HepG2 (cell line): Measurements from ENCODE around the gene CTNNA1. TPM values are rescaled to one million over a fixed set of nuclear protein-coding genes. Genes with fewer than 3 reads are reported as not detected.

Experiments used
- ATAC-seq: fragments of 200-7000 bp; cut with Tn5 transposase; 3 replicates; pipeline ENCODE4 v1.9.1; 2020; ENCODE audit warnings: mild to moderate bottlenecking, moderate library complexity
- BruUV-seq: library from RNA; stranded (reverse); fragments of 400-500 nt; replicated peaks from 2 replicates; lab custom pipeline; 2021; lab: Mats Ljungman, UMichigan
- CTCF ChIA-PET: fragments of 300-600 bp; formaldehyde crosslinking; extraction: SDS; loops from one replicate; lab custom pipeline; 2021; ENCODE audit warnings: low total read pairs, inconsistent platforms, low intra/inter-chr PET ratio; lab: Yijun Ruan, JAX
- POLR2A ChIA-PET: fragments of 350-600 bp; sonication (Branson Sonifier 250); formaldehyde crosslinking; loops from one replicate; lab custom pipeline; 2020; ENCODE audit warnings: antibody characterized with exemption, inconsistent platforms; lab: Yijun Ruan, JAX
- DNase-seq: peaks from one replicate; pipeline ENCODE4 v3.0.0-alpha.2; 2015; ENCODE audit warnings: low spot score
- FAIRE-seq: peaks from 3 replicates; lab custom pipeline; 2011; peaks lifted over from hg19 to GRCh38; lab: Jason Lieb, UNC
- H2AFZ ChIP-seq: one replicate; pipeline ENCODE4 v1.6.1; 2011; ENCODE audit warnings: low read length, inconsistent platforms
- H3K27ac ChIP-seq: fragments of 300-600 bp; 3 replicates; pipeline ENCODE4 v1.8.0; 2011; ENCODE audit warnings: mixed run types, mild to moderate bottlenecking, mixed read lengths, low read length, inconsistent platforms; ENCODE audit not compliant: insufficient read depth; ENCODE audit errors: extremely low read length
- H3K27me3 ChIP-seq, 2 experiments: fragments of 200-600 bp in 1 of 2; 2 replicates in 1 of 2; 3 replicates in 1 of 2; pipeline versions ENCODE4 v1.6.0 to v1.8.0; 2011; ENCODE audit warnings: low read length in 2 of 2, mild to moderate bottlenecking in 2 of 2, moderate library complexity in 2 of 2, inconsistent platforms in 1 of 2; ENCODE audit not compliant: insufficient read depth in 2 of 2, control insufficient read depth in 1 of 2
- H3K36me3 ChIP-seq, 2 experiments: fragments of 200-600 bp in 1 of 2; replicated peaks in 1 of 2; 2 replicates in 1 of 2; 3 replicates in 1 of 2; pipeline versions ENCODE4 v1.5.1 to v1.8.0; 2011; ENCODE audit warnings: low read length in 2 of 2, inconsistent platforms in 1 of 2; ENCODE audit not compliant: insufficient read depth in 2 of 2, control insufficient read depth in 1 of 2
- H3K4me1 ChIP-seq: 2 replicates; pipeline ENCODE4 v1.5.1; 2012; ENCODE audit warnings: low read length, inconsistent platforms; ENCODE audit not compliant: insufficient read depth
- H3K4me2 ChIP-seq: 2 replicates; pipeline ENCODE4 v1.6.0; 2011; ENCODE audit warnings: low read depth, low read length, inconsistent platforms
- H3K4me3 ChIP-seq, 3 experiments: fragments of 200-600 bp in 1 of 3; sonication (generic), shearing (Covaris generic) in 1 of 3; replicated peaks in 1 of 3; 2 replicates each; pipeline ENCODE4 v1.5.1; 2011 to 2016; ENCODE audit warnings: low read length in 3 of 3, inconsistent platforms in 2 of 3, low read depth in 2 of 3, mild to moderate bottlenecking in 2 of 3, control low read depth in 1 of 3, mixed read lengths in 1 of 3; ENCODE audit not compliant: insufficient read depth in 1 of 3
- H3K79me2 ChIP-seq: one replicate; pipeline ENCODE4 v1.6.1; 2011; ENCODE audit warnings: low read length, inconsistent platforms; ENCODE audit not compliant: insufficient read depth
- H3K9ac ChIP-seq: 2 replicates; pipeline ENCODE4 v1.6.0; 2011; ENCODE audit warnings: mild to moderate bottlenecking, low read depth, low read length, inconsistent platforms; ENCODE audit not compliant: insufficient read depth
- H3K9me3 ChIP-seq: 2 replicates; pipeline ENCODE4 v1.5.1; 2012; ENCODE audit warnings: mild to moderate bottlenecking, low read length
- H4K20me1 ChIP-seq: 2 replicates; pipeline ENCODE4 v1.6.0; 2011; ENCODE audit warnings: inconsistent platforms, mild to moderate bottlenecking, low read length, moderate library complexity; ENCODE audit not compliant: insufficient read depth
- ATM ChIP-seq: fragments of 450-650 bp; IDR thresholded peaks from 2 replicates; pipeline ENCODE4 v1.7.1; 2017; ENCODE audit warnings: mild to moderate bottlenecking, borderline replicate concordance
- CBX1 ChIP-seq: IDR thresholded peaks from one replicate; pipeline ENCODE4 v1.6.1; 2016; ENCODE audit warnings: antibody characterized with exemption, low read depth
- EEA1 ChIP-seq: sonication (generic); formaldehyde crosslinking; IDR thresholded peaks from 2 replicates; pipeline ENCODE4 v1.5.1; 2020; ENCODE audit warnings: mild to moderate bottlenecking, missing genetic modification reagents, borderline replicate concordance
- HNF4A ChIP-seq: sonication (generic); formaldehyde crosslinking; IDR thresholded peaks from 2 replicates; pipeline ENCODE4 v1.4.0; 2020; ENCODE audit warnings: missing genetic modification reagents
- MBNL3 ChIP-seq: fragments of 250-450 bp; sonication (Bioruptor Pico); conservative IDR thresholded peaks from 2 replicates; pipeline ENCODE4 v1.8.0; 2022; ENCODE audit warnings: mild to moderate bottlenecking, inconsistent platforms
- SMYD3 ChIP-seq: sonication (generic); formaldehyde crosslinking; IDR thresholded peaks from 2 replicates; pipeline ENCODE4 v1.8.1; 2023; ENCODE audit warnings: mild to moderate bottlenecking, missing genetic modification reagents
- SP5 ChIP-seq: IDR thresholded peaks from 2 replicates; pipeline ENCODE4 v1.6.1; 2016; ENCODE audit warnings: low read depth, borderline replicate concordance
- TARDBP ChIP-seq: sonication (generic); formaldehyde crosslinking; IDR thresholded peaks from 2 replicates; pipeline ENCODE4 v1.8.0; 2022; ENCODE audit warnings: mild to moderate bottlenecking, missing genetic modification reagents
- TIGD3 ChIP-seq: sonication (generic); formaldehyde crosslinking; IDR thresholded peaks from 2 replicates; pipeline ENCODE4 v1.5.1; 2020; ENCODE audit warnings: mild to moderate bottlenecking, missing genetic modification reagents, borderline replicate concordance
- ZNF431 ChIP-seq: sonication (generic); formaldehyde crosslinking; IDR thresholded peaks from 2 replicates; pipeline ENCODE4 v1.9.0; 2022; ENCODE audit warnings: missing genetic modification reagents, low read depth, mild to moderate bottlenecking, borderline replicate concordance
- ZNF543 ChIP-seq: sonication (generic); formaldehyde crosslinking; IDR thresholded peaks from 2 replicates; pipeline ENCODE4 v1.4.0; 2020; ENCODE audit warnings: mild to moderate bottlenecking, missing genetic modification reagents
- ZNF598 ChIP-seq: sonication (generic); formaldehyde crosslinking; IDR thresholded peaks from 2 replicates; pipeline ENCODE4 v1.5.1; 2020; ENCODE audit warnings: mild to moderate bottlenecking, missing genetic modification reagents, borderline replicate concordance
- WGBS: methylation state at CpG from one replicate; pipeline ENCODE4 v1.1.6; 2017; ENCODE audit warnings: low lambda C conversion rate; 5-methylcytosine and 5-hydroxymethylcytosine counted together
- in situ Hi-C: cut with HindIII; loops from 2 replicates; pipeline ENCODE4 v1.10.0; 2017; ENCODE audit warnings: low pct_unique_long_range_greater_than_20kb; ENCODE audit not compliant: extremely low pct_ligation_motif_present
- intact Hi-C: fragments of 100-400 bp; cut with micrococcal nuclease; formaldehyde crosslinking; loops from one replicate; pipeline ENCODE4 v1.10.0; 2022; ENCODE audit not compliant: unreplicated experiment
- polyA plus RNA-seq, 8 experiments: library from polyadenylated mRNA; depleted of rRNA in 3 of 8; stranded (reverse) in 7 of 8; unstranded in 1 of 8; fragments of >200 nt; fragmentation: Illumina TruSeq in 4 of 8; extraction: Trizol in 4 of 8; gene quantifications; 2 replicates each; pipeline versions ENCODE4 v1.2.1 to v1.2.3, GENCODE V29; 2011 to 2016; ENCODE audit warnings: low read depth in 4 of 8, missing spikeins in 1 of 8, mixed read lengths in 1 of 8; ENCODE audit not compliant: insufficient read depth in 1 of 8
- total RNA-seq, 5 experiments: library from RNA; depleted of rRNA; stranded (reverse); fragments of >200 nt; fragmentation: Illumina TruSeq; extraction: Trizol; gene quantifications; 2 replicates each; pipeline ENCODE4 v1.2.3, GENCODE V29; 2016; ENCODE audit warnings: low read depth in 1 of 5
- TF ChIP-seq, protein P1 (sequence below): IDR thresholded peaks from 2 replicates; pipeline ENCODE4 v1.6.1; 2016
- TF ChIP-seq, protein P2 (sequence below): IDR thresholded peaks from 2 replicates; pipeline ENCODE4 v1.6.1; 2012; ENCODE audit warnings: low read depth, low read length, improper control_type of control experiment

CTNNA1 gene
- total and polyA plus RNA-seq, 2 of the 13 experiments (the other 11 are each of a cell fraction or from before 2014, with no cell fraction given), result 66.8 to 162 TPM

DNA sequence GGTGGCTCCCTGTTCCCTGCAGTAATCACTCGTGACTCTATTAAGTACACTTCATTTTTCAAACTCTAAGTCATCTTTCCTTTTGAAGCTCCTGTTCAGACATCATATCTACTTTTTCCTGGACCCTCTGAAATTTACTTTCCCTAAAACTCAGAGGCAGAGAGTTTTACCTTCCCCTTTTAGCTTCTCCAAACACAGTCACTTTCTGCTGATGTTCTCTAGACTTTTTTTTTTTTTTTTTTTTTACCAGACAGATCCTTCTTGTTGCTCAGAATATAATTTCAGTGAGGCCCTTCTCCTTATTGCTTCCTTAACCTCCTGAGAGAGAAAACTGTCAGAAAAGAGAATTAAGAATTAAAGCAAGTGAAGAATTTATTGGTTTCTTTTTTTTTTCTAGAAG lies 208.5 kb downstream of the CTNNA1 start:
- Histone ChIP-seq H3K79me2 (no peaks in the 10 kb centered on the region), H3K9ac (no peak overlapping the region), H3K27ac (no peak overlapping the region), H3K4me1 (peaks cover 39% of the 10 kb centered on the region), H3K36me3 (no peaks in the 10 kb centered on the region), H3K4me2 (no peak overlapping the region), H4K20me1 (no peaks in the 10 kb centered on the region), H3K4me3 (no peak overlapping the region), H3K9me3 (no peaks in the 10 kb centered on the region), H3K27me3 (no peaks in the 10 kb centered on the region), H2AFZ (no peak overlapping the region)
- FAIRE-seq (no peak), ATAC-seq (no peak), DNase-seq (no peak)
- ChIA-PET POLR2A (no interaction called here), CTCF (no interaction called here)
- TF ChIP-seq SP5 (no peak), ZNF598 (CRISPR knock-in tag) (no peak), ZNF543 (CRISPR knock-in tag) (no peak)
- no TSS peak for BruUV-seq
- 94% methylated on average over 1 of the region's 1 CpG for WGBS
- in situ Hi-C loops, result loop anchor here (25.0 kb wide), 1 partner anchor 301 kb away; no protein-coding TSS in a partner anchor
- intact Hi-C loops, result no loop called here

DNA sequence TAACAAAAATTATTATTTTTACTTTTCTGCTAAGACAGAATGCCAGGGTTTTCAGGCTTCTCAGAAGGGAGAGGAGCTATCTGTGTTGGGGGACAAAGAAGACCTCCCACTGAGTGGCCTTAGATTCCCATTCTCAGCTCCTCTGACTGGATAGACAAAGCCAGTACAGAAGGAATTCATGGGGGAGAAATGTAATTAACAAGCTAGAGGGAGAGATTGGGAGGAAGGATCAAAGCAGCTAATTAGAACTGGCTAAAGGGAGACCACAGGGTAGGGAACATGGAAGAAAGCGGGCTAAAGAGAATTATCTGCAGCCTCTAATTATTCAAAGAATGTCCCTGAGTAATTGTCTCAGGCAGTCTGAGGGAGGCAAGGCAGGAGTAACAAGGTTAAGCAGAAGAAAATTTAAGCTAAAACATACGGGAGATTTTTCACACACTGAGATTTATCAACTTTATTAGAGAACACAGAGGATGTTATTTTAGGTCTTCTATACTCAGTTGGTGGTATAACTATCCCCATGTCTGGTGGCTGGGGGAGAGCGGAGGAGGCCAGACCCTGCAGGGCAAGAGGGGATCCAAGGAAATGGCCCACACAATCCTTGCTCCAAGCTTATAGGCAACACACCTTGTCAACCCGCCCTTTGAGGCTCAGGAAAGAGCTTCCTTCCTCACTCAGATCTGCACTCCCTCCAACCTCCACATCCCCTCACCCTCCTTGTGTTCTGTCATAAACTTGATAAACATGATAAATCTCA lies 209.6 kb downstream of the CTNNA1 start:
- Histone ChIP-seq H3K27me3 (no peaks in the 10 kb centered on the region), H3K4me2 (no peak overlapping the region), H3K9ac (no peak overlapping the region), H3K79me2 (no peaks in the 10 kb centered on the region), H3K27ac (no peak overlapping the region), H3K4me1 (peaks cover 50% of the 10 kb centered on the region), H4K20me1 (no peaks in the 10 kb centered on the region), H3K4me3 (no peak overlapping the region), H2AFZ (no peak overlapping the region), H3K9me3 (no peaks in the 10 kb centered on the region), H3K36me3 (no peaks in the 10 kb centered on the region)
- ChIA-PET POLR2A (interaction anchor here (0.8 to 3.1 kb wide), 4 partner anchors 9 to 387 kb away, joined by 3 to 25 read pairs (median 4); partner anchors contain the start of genes HSPA9 and SIL1), CTCF (no interaction called here)
- intact Hi-C loops, result no loop called here
- 97% methylated on average over 4 of the region's 4 CpGs for WGBS
- ATAC-seq, result no peak
- no peak for DNase-seq
- in situ Hi-C loops, result loop anchor here (25.0 kb wide), 1 partner anchor 300 kb away; no protein-coding TSS in a partner anchor
- no TSS peak for BruUV-seq
- no peak for FAIRE-seq
- TF ChIP-seq ATM (no peak), SMYD3 (CRISPR knock-in tag) (no peak), TIGD3 (no peak), CBX1 (no peak), MBNL3 (no peak), ZNF431 (CRISPR knock-in tag) (no peak), TARDBP (CRISPR knock-in tag) (no peak), EEA1 (CRISPR knock-in tag) (no peak), HNF4A (CRISPR knock-in tag) (no peak)
- TF ChIP-seq, protein P1, sequence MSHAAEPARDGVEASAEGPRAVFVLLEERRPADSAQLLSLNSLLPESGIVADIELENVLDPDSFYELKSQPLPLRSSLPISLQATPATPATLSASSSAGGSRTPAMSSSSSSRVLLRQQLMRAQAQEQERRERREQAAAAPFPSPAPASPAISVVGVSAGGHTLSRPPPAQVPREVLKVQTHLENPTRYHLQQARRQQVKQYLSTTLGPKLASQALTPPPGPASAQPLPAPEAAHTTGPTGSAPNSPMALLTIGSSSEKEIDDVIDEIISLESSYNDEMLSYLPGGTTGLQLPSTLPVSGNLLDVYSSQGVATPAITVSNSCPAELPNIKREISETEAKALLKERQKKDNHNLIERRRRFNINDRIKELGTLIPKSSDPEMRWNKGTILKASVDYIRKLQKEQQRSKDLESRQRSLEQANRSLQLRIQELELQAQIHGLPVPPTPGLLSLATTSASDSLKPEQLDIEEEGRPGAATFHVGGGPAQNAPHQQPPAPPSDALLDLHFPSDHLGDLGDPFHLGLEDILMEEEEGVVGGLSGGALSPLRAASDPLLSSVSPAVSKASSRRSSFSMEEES (CRISPR knock-in tag), result no peak
- TF ChIP-seq, protein P2, sequence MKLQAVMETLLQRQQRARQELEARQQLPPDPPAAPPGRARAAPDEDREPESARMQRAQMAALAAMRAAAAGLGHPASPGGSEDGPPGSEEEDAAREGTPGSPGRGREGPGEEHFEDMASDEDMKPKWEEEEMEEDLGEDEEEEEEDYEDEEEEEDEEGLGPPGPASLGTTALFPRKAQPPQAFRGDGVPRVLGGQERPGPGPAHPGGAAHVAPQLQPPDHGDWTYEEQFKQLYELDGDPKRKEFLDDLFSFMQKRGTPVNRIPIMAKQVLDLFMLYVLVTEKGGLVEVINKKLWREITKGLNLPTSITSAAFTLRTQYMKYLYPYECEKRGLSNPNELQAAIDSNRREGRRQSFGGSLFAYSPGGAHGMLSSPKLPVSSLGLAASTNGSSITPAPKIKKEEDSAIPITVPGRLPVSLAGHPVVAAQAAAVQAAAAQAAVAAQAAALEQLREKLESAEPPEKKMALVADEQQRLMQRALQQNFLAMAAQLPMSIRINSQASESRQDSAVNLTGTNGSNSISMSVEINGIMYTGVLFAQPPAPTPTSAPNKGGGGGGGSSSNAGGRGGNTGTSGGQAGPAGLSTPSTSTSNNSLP, result no peak
